HG03342 (cell line): ENCODE measurements around the gene WDR5.

Experiments
- ATAC-seq: cut with Tn5 transposase; IDR thresholded peaks from one replicate; pipeline ENCODE4 v1.9.1; 2021; ENCODE audit warnings: mild to moderate bottlenecking, moderate library complexity; ENCODE audit not compliant: unreplicated experiment

WDR5 gene

DNA sequence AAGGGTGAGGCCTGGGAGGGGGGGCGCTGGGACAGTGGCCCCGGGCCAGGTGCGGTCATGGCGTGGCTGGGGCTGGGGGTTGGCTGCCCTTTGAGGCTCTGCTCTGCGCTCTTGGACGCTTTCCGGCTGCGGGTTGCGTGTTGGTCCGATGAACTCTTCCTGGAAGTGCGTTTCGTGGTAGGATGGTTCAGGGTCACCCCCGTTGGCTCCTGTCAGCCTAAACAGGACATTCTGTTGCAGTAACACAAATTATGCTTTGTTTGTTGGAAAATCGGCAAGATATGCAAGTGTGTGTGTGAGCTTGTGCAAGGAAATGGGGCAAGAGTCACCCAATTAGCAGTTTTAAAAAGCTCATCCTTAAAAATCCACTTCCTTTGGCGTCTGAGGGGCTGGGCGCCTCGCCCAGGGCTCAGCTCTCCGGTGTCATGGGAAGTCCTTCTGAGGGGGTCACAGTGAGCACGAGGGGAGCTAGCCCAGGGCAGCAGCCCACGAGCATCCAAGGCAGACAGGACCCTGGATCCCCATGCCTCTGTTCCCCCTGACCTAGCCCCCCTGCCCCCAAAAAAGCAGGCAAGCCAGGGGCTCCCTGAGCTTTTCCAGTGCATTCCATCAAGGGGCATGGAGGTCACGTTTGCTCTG is 50.7 kb downstream of the WDR5 start:
- ATAC-seq, result no peak

DNA sequence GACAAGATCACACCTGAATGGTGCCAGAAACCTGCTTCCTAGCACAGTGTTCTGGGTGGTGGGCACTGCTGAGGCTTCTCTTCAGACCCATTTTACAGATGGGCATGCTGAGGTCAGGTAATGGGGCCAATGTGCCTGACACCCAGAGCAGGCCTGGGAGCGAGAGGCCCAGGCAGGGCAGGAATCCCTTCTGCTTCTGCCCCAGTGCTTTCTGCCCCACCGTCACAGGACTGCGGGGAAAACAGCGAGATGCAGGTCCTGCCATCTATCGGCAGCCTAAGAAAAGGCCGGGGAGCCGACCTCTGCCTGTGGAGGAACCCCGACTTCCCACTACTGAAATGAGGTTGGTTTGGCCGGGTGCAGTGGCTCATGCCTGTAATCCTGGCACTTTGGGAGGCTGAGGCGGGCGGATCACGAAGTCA is 51.2 kb downstream of the WDR5 start:
- ATAC-seq, result no peak

DNA sequence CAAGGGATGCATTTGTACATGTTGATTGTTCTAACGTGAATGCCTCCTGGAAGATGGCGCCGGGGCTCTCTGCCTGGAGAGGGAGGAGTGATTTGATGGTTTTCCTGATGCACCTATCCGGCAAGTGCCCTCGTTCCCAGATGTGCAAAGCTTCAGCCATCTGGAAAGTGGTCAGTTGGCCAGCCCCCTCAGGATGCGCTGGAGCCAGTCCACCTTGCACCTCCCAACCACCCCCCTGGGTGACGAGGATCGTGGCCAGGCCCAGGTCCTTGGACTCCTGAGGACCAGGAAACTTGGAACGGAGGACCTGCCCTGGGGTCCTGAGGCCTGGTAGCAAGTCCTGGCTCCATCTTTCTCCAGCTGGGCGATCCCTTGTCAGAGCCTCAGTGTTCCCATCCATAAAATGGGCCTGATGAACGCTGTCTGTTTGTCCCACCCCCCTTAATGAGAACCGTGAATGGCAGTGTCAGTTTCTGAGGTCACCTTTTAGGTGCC is 52.1 kb downstream of the WDR5 start:
- ATAC-seq, result no peak

DNA sequence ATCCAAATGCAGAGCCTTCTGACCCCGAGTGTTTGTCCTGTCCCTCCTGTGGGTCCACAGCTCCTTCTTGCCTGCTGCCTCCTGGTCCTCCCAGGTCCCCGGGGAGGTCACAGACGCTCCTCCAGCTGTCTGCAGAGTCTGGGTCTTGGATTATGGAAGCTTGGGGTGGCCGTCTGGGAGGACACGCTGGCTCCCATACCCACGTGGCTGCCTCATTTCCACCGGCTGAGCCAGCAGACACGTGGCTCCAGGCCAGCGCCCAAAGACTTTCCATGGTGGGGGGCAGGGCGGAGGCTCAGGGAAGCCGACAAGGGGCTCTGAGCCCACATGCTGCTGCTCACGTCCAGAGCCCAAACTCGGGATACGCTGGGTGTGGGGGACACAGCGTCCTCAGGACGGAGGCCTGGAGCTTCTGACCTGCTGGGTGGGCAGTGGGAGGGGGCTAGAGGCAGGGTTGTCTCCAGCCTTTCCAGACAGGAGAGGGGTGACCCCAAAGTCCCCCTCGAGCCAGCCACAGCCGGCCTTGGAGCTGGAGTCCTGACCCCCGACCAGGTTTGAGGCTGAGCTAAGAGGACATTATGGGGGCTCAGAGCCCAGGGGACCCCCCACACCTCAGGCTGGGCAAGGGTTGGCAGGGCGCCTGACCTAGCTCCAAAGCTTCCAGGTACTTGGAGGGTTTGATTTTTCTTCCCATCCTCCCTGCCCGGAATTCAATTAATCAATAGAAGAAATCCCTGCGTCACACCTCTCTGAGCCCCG is 52.7 kb downstream of the WDR5 start:
- ATAC-seq, result no peak

DNA sequence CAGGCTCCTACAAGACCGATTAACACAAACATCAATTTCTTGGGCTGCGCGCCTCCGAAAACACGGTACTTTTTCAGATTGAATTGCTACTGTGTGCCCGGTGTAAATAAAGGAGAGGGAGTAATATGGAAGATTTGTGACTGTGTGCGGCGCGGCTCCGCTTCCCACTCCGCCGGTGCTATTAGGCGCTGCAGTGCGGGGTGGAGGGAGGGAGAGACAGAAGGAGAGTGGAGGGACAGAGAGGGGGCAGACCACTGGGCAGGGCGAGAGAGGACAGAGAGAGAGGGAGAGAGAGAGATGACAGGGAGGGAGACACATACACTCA is 53.2 kb downstream of the WDR5 start:
- no peak for ATAC-seq

DNA sequence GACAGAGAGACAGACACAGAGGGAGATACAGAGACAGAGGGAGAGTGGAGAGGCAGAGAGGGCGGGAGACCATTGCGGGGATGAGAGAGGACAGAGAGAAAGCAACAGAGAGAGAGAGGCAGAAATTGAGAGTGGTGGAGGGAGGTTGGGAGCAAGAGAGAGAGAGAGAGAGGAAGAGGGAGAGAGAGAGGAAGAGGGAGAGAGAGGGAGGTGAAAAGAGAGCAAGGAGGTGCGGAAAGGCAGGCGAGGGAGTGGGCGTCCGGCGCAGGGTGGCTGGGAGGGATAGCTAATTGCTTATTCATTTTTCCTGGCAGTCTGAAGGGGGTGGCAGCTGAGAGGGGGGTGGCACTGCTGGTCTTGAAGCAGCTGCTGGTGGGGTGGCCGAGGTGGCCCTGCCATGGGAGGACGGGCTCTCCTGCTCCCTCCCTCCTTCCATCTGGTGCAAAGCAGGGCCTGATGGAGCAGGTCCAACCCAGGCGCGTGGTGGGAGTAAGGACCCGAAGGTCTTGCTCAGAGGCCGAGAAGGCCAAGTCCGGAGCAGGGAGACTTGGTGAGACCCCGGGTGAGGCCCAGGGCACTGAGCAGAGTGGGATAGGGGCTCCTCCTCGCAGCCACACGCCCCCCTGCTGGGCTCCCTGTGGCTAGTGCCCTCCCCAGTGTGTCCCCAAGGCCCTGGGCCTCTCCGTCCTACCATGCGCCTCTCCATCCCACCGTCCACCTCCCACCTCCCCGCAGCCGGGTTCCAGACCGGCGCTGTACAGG is 53.8 kb downstream of the WDR5 start:
- ATAC-seq, result no peak

DNA sequence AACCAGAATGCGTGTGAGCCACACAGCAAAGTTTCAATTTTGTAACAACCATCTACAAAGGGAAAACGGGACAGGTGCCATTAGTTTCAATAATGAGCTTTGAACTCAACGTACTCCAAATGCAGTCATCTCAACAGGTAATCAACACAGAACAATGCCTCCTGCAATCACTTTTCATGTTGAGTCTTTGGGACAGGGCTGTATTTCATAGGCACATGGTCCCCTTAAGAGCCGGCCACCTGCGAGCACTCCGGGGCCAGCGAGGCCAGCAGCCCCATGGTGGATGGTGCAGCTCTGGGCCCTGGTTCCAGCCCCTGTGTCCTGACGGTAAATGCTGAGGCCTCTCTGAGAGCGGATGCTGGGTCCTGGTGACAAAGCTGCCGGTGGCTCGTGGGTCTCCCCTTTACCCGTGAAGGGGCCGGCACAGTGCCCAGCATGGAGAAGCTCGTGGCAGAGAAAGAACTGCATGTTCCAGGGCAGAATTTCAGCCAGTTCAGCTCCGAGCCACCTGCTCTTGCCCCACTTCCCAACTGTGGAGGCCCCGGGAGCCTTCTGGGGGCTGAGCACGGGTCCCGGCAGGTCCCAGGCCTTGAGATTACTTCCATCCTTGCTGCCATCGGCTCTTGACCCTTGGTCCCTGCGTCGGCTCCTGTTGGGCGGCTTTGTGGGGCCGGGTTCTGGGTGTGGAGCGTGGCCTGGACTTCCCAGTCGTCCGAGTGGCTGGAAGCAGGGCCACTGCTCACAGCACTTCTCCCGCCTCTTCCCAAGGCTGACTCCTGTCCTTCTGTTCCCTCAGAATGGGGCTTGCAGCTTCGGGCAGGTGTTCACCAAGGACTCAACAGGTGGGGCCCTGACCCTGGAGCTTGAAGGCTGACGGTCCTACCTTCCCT is 54.6 kb downstream of the WDR5 start:
- no peak for ATAC-seq

DNA sequence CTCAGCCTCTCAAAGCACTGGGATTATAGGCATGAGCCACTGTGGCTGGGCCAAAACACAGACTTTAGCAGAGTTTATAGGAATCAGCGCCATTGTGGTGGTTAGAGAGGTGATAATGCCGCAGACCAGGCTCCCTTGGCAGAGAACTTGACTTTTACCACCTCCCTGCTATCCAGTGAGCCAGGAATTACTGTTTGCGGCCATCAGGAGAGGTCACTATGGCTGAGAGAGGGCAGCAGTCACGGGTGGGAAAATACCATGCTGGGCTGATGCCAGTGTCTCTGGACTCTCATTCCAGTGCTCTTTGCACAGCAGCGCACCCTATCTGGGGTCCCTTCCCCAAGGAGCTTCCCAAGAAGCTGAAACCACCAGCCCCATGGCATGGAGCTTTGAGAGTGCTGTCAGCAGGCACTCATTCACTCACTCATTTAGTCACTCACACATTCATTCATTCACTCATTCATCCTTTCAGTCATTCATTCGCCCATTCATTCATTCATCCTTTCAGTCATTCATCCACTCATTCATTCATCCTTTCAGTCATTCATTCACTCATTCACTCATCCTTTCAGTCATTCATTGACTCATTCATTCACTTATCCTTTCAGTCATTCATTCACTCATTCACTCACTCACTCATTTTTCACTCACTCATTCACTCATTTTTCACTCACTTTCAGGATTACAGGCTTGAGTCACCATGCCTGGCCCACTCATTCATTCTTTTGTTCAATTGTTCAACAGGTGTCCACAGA is 55.8 kb downstream of the WDR5 start:
- ATAC-seq, result no peak

DNA sequence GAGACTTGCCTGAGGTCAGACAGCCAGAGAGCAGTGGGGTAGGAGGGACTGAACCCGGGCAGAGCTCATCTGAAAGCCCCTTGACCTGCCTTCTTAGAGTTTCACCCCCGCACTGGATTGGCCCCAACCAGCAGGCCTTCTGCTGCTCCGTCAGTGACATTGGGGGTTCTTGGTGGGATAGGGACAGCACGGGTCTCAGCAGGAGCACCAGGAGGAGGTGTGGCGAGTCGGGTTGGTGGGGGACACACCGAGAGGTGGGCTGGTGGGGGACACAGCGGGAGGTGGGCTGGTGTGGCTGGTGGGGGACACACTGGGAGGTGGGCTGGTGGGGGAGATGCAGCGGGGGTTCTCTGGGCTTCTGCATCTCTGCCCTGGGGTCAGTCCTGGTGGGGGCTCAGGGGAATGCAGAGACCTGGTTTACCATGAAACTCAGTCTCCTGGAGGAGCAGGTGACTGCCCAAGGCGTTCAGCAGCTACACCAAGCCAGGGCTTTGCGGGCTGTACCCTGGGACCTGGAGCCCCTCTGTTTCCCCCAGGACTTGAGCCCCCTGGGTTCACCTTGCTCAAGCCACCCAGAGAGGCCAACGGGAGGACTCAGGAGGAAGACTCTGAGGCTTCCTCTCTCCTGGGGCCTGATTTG is 56.5 kb downstream of the WDR5 start:
- no peak for ATAC-seq

DNA sequence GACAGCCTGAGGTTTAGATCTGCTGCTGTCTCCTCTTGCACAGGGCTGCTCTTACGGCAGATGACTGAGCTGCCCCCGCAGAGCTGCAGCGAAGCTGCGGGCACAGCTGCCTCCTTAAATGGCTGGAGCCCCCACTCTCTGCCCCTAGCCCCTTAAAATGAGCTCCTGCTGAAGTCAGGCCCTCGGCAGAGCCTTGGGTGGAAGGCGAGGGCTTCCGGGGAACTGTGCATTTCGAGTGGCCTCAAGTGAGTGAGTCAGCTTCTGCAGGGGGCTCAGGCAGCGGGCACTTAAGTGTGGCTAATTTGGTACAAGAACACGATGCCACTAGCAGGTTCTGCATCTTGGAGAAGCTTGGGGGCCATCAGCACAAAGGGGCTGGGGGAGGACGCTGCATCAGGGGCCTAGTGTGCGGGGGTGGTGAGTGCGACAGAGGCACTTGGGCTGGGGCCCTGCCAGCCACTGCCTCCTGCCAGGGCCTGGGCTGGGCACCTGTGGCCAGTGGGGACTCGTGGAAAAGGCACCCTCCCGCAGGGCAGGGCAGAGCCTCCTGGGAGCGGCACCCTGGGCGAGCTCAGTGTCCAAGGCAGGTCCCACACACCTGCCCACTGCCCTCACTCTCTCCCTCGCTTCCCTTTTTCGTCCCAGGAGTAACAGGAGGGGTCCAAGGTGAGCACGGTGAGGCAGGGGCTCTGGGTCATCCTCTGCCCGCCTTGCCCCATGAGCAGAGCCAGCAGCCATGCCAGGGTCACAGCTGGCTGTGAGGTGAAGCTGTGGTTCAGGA is 57.3 kb downstream of the WDR5 start:
- no peak for ATAC-seq

DNA sequence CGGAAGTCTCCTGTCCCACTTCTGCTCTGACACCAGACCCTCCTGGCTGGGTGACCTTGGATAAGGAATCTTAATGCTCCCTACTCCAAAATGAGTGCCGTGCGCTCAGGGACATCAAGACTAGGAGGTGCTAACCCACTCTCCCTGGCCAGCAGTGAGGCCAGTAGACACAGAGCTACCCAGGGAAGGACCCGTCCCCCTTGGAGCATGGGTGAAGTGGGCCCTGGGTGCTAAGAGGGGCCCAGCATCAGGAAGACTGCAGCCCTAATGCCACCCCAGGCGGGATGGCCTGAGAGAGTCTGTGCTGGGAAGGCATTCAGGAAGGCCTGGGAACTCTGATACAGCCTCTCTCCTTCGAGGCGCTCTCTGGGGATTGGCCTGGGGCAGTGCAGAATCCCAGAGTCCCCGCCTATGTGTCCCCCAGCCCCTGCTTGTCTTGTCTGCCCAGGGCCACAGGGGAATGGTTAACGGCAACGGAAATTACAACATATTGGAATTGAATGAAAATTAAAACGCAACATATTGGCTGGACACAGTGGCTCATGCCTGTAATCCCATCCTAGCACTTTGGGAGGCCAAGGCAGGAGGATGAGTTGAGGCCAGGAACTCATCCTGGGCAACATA is 58.1 kb downstream of the WDR5 start:
- no peak for ATAC-seq

DNA sequence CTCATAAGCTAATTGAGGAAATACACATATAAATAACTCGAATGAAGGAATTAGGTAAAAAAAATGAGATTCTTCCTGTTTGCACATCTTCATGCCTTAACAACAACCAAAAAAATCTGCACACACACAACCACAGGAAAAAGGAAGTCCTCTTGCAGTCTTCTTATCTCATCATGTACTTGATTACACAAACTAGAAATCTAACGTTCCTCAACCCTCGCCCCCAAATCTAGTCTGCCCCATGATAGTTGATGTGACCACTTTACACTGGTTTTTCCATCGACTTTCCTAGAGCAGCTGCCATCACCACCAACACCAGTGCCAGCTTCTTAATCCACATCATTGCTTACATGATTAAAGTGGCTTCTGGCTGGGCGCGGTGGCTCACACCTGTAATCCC is 59.7 kb downstream of the WDR5 start:
- no peak for ATAC-seq

DNA sequence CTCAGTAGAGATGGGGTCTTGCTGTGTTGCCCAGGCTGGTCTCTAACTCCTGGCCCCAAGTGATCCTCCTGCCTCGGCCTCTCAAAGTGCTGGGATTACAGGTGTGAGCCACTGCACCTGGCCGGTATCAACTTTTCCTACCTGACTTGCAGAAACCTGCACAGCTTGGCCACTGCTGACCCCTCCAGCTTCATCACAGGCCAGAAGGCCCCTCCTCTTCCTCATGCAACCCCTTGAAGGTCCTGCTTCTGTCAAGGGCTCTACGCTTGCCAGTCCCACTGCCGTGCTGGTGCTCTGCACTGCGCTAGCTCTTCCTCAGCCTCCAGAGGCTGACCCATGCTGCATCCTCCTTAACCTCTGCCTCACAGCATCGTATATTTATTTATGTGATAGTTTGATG is 61.0 kb downstream of the WDR5 start:
- no peak for ATAC-seq

DNA sequence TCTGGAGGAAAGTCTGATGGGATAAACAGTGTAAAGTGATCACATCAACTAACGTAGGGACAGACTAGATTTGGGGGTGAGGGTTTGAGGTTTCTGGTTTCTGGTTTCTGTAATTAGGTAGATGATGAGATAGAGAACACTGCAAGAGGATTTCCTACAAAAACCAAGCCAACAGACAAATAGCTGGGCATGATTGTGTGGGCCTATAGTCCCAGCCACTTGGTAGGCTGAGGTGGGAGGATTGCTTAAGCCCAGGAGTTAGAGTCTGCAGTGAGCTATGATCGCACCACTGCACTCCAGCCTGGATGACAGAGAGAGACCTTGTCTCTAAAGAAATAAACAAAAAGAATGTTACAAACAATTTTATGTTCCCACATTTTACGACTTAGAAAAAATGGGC is 62.9 kb downstream of the WDR5 start:
- no peak for ATAC-seq

DNA sequence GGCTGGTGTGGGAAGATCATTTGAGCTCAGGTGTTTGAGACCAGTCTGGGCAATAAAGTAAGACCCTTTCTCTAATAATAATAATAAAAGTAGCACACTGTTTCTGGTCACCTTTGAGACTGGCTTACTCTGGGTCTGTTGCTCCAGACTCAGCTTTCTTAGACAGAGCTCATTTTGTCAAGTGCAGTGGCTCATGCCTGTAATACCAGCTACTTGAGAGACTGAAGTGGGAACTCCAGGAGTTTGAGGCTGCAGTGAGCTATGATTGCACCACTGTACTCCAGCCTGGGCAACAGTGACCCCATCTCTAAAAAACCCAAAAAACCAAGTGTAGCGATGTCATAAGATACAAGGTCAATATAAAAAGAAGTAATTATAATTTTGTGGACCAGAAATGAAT is 64.8 kb downstream of the WDR5 start:
- no peak for ATAC-seq

DNA sequence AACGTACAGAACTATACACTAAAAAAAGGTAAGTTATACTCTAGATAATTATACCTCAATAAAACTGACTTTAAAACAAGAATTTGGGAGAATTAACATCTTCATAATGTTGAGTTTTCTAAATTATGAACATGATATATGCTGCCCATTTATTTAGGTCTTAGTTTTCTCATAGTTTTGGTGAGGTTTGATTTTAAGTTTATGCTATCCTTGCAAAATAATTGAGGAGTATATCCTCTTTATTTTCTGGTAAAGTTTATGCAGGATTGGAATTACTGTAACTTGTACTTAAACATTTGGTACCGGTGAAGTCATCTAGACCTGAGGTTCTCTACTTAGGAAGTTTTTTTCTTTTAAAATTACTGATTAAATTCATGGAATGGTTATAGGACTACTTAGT is 67.3 kb downstream of the WDR5 start:
- no peak for ATAC-seq

DNA sequence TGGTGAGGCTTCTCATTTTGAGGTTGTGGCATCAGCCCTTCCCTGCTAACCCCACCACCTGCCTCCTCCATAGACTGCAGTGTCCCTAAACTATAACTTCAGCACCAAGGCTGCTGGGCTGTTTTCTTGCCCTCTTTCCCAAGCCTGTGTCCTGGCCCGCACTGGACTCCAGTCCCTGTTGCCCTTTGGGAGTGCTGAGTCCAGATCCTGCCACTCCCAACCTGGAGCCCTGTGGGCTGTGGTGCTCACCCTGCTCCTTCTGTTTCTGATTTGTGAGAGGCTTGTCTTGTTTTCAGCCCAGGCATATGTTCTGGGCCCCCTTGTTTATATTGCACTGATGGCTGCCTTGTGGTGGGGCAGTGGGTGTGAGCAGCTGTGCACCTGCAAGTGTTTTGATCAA is 68.2 kb downstream of the WDR5 start:
- no peak for ATAC-seq

DNA sequence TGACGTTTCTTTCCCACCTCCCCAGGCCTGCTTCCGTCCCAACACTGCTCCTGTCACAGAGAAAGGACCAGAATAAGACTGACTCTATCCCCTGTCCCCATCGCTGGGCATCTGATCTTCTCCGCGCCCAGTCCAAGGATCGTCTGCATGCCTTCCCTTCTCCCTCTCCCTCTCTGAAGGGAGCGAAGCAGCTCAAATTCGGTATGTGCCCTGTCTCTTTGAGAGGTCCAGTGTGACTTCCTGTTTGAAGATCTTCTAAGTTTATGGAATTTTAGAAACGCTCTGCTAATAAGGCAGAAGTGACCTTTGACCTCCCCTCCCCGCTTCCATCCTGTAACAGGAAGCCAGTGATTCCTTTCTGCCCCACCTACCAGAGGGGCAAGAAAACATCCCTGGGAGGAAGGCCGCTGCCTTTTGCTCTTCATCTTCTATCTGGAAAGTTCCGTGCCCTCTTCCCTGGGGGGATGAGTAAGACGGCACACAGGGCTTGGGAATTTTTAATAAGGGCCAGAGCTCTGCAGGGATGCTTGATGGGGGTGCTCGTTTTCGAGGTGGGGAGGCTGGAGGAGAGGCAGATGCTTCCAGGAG is 69.2 kb downstream of the WDR5 start:
- ATAC-seq, result no peak
